Measurements from ENCODE around the gene AFF4. TPM values are rescaled to one million over a fixed set of nuclear protein-coding genes. Genes with fewer than 3 reads are reported as not detected.
"Not testable (repeated sequence)": the region's sequence is repeated elsewhere in the genome, so short reads cannot be mapped to it uniquely, and the experiment has no call there.

AFF4 gene
- total RNA-seq, 2 donors from 2014 or later: 95.2 to 142 TPM

DNA sequence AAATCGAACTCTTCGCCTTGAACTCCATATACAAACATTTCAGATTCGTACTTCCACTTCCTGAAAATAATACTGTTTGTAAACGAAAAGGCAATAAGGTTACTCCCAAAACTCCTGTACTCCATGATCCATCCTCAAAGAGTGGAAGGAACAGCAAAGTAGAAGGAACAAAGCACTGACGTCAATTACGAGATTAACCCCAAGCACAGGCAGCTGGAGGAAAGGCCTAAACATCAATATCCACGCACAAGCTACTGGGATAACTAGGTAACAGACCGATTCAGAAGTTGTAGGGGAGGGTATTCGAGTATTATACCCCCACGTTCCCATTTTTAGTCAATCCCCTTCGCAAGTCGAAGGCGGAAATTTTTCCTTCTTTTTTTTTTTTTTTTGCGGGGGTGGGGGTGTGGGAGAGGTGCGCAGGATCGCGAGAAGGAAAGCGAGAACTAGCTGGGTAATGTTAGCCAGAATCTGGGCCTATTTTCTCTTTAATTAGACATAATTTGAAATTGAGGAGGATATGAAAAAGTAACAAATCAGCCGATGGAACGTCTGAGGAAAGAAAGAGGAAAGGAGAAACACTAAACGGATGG lies 909 bp downstream of the AFF4 start:
- peak overlapping the region; percentile 98 to 100 for H3K27ac ChIP-seq
- peak overlapping the region; percentile 91 for H3K4me3 ChIP-seq
- H3K4me1 ChIP-seq (ENCODE audit: control insufficient read depth in 1 of 2, low read depth in 2 of 2): peaks cover 10 to 43% of the 10 kb centered on the region in 2 donors
- ATAC-seq (ENCODE audit: insufficient number of reproducible peaks, low FRiP score, low read depth): peak; percentile 61
- no peaks in the 10 kb centered on the region for H3K27me3 ChIP-seq (replicated peaks; ENCODE audit: insufficient read depth)
- DNase-seq (ENCODE audit: low spot score): no peak
- TF ChIP-seq, protein P1, sequence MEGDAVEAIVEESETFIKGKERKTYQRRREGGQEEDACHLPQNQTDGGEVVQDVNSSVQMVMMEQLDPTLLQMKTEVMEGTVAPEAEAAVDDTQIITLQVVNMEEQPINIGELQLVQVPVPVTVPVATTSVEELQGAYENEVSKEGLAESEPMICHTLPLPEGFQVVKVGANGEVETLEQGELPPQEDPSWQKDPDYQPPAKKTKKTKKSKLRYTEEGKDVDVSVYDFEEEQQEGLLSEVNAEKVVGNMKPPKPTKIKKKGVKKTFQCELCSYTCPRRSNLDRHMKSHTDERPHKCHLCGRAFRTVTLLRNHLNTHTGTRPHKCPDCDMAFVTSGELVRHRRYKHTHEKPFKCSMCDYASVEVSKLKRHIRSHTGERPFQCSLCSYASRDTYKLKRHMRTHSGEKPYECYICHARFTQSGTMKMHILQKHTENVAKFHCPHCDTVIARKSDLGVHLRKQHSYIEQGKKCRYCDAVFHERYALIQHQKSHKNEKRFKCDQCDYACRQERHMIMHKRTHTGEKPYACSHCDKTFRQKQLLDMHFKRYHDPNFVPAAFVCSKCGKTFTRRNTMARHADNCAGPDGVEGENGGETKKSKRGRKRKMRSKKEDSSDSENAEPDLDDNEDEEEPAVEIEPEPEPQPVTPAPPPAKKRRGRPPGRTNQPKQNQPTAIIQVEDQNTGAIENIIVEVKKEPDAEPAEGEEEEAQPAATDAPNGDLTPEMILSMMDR (IDR thresholded peaks at IDR 0.05): no peak
- H3K9me3 ChIP-seq: no peaks in the 10 kb centered on the region
- no peaks in the 10 kb centered on the region for H3K36me3 ChIP-seq

DNA sequence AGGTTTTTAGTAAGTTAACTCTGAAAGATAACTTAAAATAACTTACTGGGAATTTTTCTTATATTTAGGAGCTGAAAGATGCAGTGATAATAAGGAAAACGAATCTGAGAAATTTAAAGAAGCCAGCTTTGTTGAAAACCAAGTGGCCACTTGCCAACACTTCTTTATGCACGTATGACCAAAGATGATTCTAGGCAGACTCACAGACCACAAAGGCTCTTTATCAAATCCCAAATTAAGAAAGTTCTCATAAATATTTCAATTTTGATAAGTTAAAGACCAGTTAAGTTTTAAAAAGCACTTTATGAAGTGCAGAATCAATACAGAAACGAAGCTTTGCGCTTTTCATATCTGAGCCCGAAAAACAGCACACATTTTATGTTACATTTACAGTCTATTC lies 1.5 kb downstream of the AFF4 start:
- ATAC-seq (ENCODE audit: insufficient number of reproducible peaks, low FRiP score, low read depth): no peak
- no peaks in the 10 kb centered on the region for H3K36me3 ChIP-seq
- H3K27ac ChIP-seq: peak overlapping the region; percentile 98 to 100
- H3K4me1 ChIP-seq (ENCODE audit: control insufficient read depth in 1 of 2, low read depth in 2 of 2): peaks cover 10 to 43% of the 10 kb centered on the region in 2 donors
- H3K4me3 ChIP-seq: peak overlapping the region; percentile 91
- DNase-seq (ENCODE audit: low spot score): no peak
- TF ChIP-seq, protein P1 (IDR thresholded peaks at IDR 0.05): no peak
- no peaks in the 10 kb centered on the region for H3K27me3 ChIP-seq (replicated peaks; ENCODE audit: insufficient read depth)
- no peaks in the 10 kb centered on the region for H3K9me3 ChIP-seq

DNA sequence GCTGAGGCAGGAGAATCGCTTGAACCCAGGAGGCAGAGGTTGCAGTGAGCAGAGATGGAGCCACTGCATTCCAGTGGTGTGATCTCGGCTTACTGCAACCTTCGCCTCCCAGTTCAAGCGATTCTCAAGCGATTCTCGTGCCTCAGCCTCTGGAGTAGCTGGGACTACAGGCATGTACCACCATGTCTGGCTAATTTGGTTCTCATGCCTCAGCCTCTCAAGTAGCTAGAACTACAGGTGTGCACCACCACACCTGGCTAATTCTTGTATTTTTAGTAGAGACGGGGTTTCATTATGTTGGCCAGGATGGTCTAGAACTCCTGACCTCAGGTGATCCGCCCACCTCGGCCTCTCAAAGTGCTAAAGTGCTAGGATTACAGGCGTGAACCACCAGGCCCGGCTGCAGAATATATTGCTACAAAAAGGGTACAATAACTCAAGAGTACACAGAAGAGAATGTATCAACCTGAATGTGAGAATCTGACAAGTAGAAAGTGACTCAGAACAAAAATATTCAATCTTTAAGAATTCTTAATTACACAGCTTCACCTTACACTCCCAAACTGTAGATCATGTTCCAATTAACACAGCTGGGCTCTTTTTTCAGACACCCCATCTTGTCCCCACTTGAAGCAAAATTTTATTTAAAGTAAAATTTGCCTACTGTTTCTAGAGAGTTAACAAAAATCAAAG lies 2.2 kb downstream of the AFF4 start:
- peak overlapping the region in 1 of 2 donors; percentile 98 for H3K27ac ChIP-seq
- not testable (repeated sequence) for H3K9me3 ChIP-seq
- H3K4me1 ChIP-seq (ENCODE audit: control insufficient read depth in 1 of 2, low read depth in 2 of 2): peaks cover 10 to 43% of the 10 kb centered on the region in 2 donors

DNA sequence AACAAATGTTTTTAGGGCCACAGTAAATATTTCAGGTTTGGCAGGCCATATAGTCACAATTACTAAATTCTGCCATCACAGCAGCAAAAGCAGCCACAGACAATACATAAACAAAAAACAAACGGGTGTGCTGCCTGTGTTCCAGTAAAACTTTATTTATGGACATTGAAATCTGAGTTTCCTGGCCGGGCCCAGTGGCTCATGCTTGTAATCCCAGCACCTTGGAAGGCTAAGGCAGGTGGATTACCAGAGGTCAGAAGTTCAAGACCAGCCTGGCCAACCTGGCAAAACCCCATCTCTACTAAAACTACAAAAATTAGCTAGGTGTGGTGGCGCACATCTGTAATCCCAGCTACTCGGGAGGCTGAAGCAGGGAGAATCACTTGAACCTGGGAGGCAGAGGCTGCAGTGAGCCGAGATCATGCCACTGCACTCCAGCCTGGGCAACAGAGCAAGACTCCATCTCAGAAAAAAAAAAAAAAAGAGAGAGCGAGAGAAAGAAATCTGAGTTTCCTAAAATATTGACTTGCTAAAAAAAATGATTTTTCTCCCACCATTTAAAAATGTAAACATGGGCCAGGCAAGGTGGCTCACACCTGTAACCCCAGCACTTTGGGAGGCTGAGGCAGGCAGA lies 7.2 kb downstream of the AFF4 start:
- H3K27me3 ChIP-seq (replicated peaks; ENCODE audit: insufficient read depth); H3K36me3 ChIP-seq; ATAC-seq (ENCODE audit: insufficient number of reproducible peaks, low FRiP score, low read depth); H3K9me3 ChIP-seq; DNase-seq (ENCODE audit: low spot score); H3K4me3 ChIP-seq; H3K27ac ChIP-seq: not testable (repeated sequence)
- peaks cover 23 to 73% of the 10 kb centered on the region in 2 donors for H3K4me1 ChIP-seq (ENCODE audit: control insufficient read depth in 1 of 2, low read depth in 2 of 2)

More for the DNA sequence above, 2.2 kb downstream of the AFF4 start:
- not testable (repeated sequence) for ATAC-seq (ENCODE audit: insufficient number of reproducible peaks, low FRiP score, low read depth); H3K36me3 ChIP-seq; DNase-seq (ENCODE audit: low spot score); H3K27me3 ChIP-seq (replicated peaks; ENCODE audit: insufficient read depth)
- H3K4me3 ChIP-seq: peak overlapping the region; percentile 91

DNA sequence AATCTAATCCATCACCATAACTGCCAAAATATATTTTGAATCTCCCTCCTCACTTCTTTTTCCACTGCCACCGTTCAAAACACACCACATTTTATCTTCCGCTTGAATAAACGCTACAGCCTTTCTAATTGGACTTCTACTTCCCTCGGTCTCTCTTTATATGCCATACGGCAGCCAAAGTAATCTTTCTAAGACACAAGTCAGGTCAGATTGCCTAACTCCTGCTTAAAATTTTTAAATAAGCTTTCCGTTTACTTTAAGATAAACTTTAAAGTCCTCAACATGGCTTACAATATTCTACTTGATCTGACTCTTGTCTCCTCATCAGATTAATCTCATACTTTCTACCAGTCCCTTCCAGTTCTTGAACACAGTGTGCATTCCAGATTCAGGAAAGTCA lies 9.7 kb downstream of the AFF4 start:
- DNase-seq (ENCODE audit: low spot score) (no peak), ATAC-seq (ENCODE audit: insufficient number of reproducible peaks, low FRiP score, low read depth) (no peak)
- peaks cover 17 to 60% of the 10 kb centered on the region in 2 donors for H3K4me1 ChIP-seq (ENCODE audit: control insufficient read depth in 1 of 2, low read depth in 2 of 2)
- peak overlapping the region; percentile 31 for H3K4me3 ChIP-seq
- no peaks in the 10 kb centered on the region for H3K27me3 ChIP-seq (replicated peaks; ENCODE audit: insufficient read depth)
- TF ChIP-seq, protein P1 (IDR thresholded peaks at IDR 0.05): no peak
- peaks cover 9% of the 10 kb centered on the region for H3K36me3 ChIP-seq
- H3K27ac ChIP-seq: peak overlapping the region; percentile 12 to 50
- no peaks in the 10 kb centered on the region for H3K9me3 ChIP-seq

DNA sequence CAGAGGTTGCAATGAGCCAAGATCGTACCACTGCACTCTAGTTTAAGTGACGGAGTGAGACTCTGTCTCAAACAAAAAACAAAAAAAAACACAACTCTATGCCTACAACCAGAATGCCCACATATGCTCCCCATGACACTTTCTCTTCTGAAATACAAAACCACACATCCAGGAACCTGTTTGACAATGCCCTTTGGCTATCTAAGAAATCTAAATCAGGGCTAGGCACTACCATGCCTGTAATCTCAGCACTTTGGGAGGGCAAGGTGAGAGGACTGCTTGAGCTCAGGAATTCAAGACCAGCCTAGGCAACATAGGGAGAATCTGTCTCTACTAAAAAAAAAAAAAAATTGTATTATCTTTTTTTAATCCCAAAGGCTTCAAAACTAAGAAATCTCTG lies 10.6 kb downstream of the AFF4 start:
- no peaks in the 10 kb centered on the region for H3K27me3 ChIP-seq (replicated peaks; ENCODE audit: insufficient read depth)
- DNase-seq (ENCODE audit: low spot score) (no peak), ATAC-seq (ENCODE audit: insufficient number of reproducible peaks, low FRiP score, low read depth) (no peak)
- H3K36me3 ChIP-seq: peaks cover 9% of the 10 kb centered on the region
- H3K9me3 ChIP-seq: no peaks in the 10 kb centered on the region
- TF ChIP-seq, protein P1 (IDR thresholded peaks at IDR 0.05): no peak
- H3K4me3 ChIP-seq: no peak overlapping the region
- no peak overlapping the region for H3K27ac ChIP-seq
- peaks cover 22 to 59% of the 10 kb centered on the region in 2 donors for H3K4me1 ChIP-seq (ENCODE audit: control insufficient read depth in 1 of 2, low read depth in 2 of 2)
